HepG2 (cell line): ENCODE results near the gene LMAN1L. TPM values are rescaled to one million over a fixed set of nuclear protein-coding genes. Genes with fewer than 3 reads are reported as not detected.
A peak's percentile ranks its signal among the peaks of the same experiment; 100 is the strongest.

Experiments used
- ATAC-seq: fragments of 200-7000 bp; cut with Tn5 transposase; 3 replicates; pipeline ENCODE4 v1.9.1; 2020; ENCODE audit warnings: mild to moderate bottlenecking, moderate library complexity
- BruUV-seq: library from RNA; stranded (reverse); fragments of 400-500 nt; replicated peaks from 2 replicates; lab custom pipeline; 2021; lab: Mats Ljungman, UMichigan
- CTCF ChIA-PET: fragments of 300-600 bp; formaldehyde crosslinking; extraction: SDS; loops from one replicate; lab custom pipeline; 2021; ENCODE audit warnings: low total read pairs, inconsistent platforms, low intra/inter-chr PET ratio; lab: Yijun Ruan, JAX
- POLR2A ChIA-PET: fragments of 350-600 bp; sonication (Branson Sonifier 250); formaldehyde crosslinking; loops from one replicate; lab custom pipeline; 2020; ENCODE audit warnings: antibody characterized with exemption, inconsistent platforms; lab: Yijun Ruan, JAX
- DNase-seq: peaks from one replicate; pipeline ENCODE4 v3.0.0-alpha.2; 2015; ENCODE audit warnings: low spot score
- FAIRE-seq: peaks from 3 replicates; lab custom pipeline; 2011; peaks lifted over from hg19 to GRCh38; lab: Jason Lieb, UNC
- H2AFZ ChIP-seq: one replicate; pipeline ENCODE4 v1.6.1; 2011; ENCODE audit warnings: low read length, inconsistent platforms
- H3K27ac ChIP-seq: fragments of 300-600 bp; 3 replicates; pipeline ENCODE4 v1.8.0; 2011; ENCODE audit warnings: mixed run types, mild to moderate bottlenecking, mixed read lengths, low read length, inconsistent platforms; ENCODE audit not compliant: insufficient read depth; ENCODE audit errors: extremely low read length
- H3K27me3 ChIP-seq, 2 experiments: fragments of 200-600 bp in 1 of 2; 2 replicates in 1 of 2; 3 replicates in 1 of 2; pipeline versions ENCODE4 v1.6.0 to v1.8.0; 2011; ENCODE audit warnings: low read length in 2 of 2, mild to moderate bottlenecking in 2 of 2, moderate library complexity in 2 of 2, inconsistent platforms in 1 of 2; ENCODE audit not compliant: insufficient read depth in 2 of 2, control insufficient read depth in 1 of 2
- H3K36me3 ChIP-seq, 2 experiments: fragments of 200-600 bp in 1 of 2; replicated peaks in 1 of 2; 2 replicates in 1 of 2; 3 replicates in 1 of 2; pipeline versions ENCODE4 v1.5.1 to v1.8.0; 2011; ENCODE audit warnings: low read length in 2 of 2, inconsistent platforms in 1 of 2; ENCODE audit not compliant: insufficient read depth in 2 of 2, control insufficient read depth in 1 of 2
- H3K4me1 ChIP-seq: 2 replicates; pipeline ENCODE4 v1.5.1; 2012; ENCODE audit warnings: low read length, inconsistent platforms; ENCODE audit not compliant: insufficient read depth
- H3K4me2 ChIP-seq: 2 replicates; pipeline ENCODE4 v1.6.0; 2011; ENCODE audit warnings: low read depth, low read length, inconsistent platforms
- H3K4me3 ChIP-seq, 3 experiments: fragments of 200-600 bp in 1 of 3; sonication (generic), shearing (Covaris generic) in 1 of 3; replicated peaks in 1 of 3; 2 replicates each; pipeline ENCODE4 v1.5.1; 2011 to 2016; ENCODE audit warnings: low read length in 3 of 3, inconsistent platforms in 2 of 3, low read depth in 2 of 3, mild to moderate bottlenecking in 2 of 3, control low read depth in 1 of 3, mixed read lengths in 1 of 3; ENCODE audit not compliant: insufficient read depth in 1 of 3
- H3K79me2 ChIP-seq: one replicate; pipeline ENCODE4 v1.6.1; 2011; ENCODE audit warnings: low read length, inconsistent platforms; ENCODE audit not compliant: insufficient read depth
- H3K9ac ChIP-seq: 2 replicates; pipeline ENCODE4 v1.6.0; 2011; ENCODE audit warnings: mild to moderate bottlenecking, low read depth, low read length, inconsistent platforms; ENCODE audit not compliant: insufficient read depth
- H3K9me3 ChIP-seq: 2 replicates; pipeline ENCODE4 v1.5.1; 2012; ENCODE audit warnings: mild to moderate bottlenecking, low read length
- H4K20me1 ChIP-seq: 2 replicates; pipeline ENCODE4 v1.6.0; 2011; ENCODE audit warnings: inconsistent platforms, mild to moderate bottlenecking, low read length, moderate library complexity; ENCODE audit not compliant: insufficient read depth
- HMG20B ChIP-seq: conservative IDR thresholded peaks from 2 replicates; pipeline ENCODE4 v1.6.1; 2016; ENCODE audit warnings: missing genetic modification reagents, missing compliant biosample characterization
- KLF13 ChIP-seq: sonication (generic); formaldehyde crosslinking; IDR thresholded peaks from 2 replicates; pipeline ENCODE4 v1.4.0; 2020; ENCODE audit warnings: mild to moderate bottlenecking, missing genetic modification reagents
- MIER2 ChIP-seq: IDR thresholded peaks from 2 replicates; pipeline ENCODE4 v1.6.1; 2016; ENCODE audit warnings: missing biosample characterization, missing genetic modification reagents
- PRDM15 ChIP-seq: sonication (generic); formaldehyde crosslinking; IDR thresholded peaks from 2 replicates; pipeline ENCODE4 v1.4.0; 2020; ENCODE audit warnings: missing genetic modification reagents
- SRSF9 ChIP-seq: fragments of 200-400 bp; formaldehyde crosslinking; IDR thresholded peaks from 2 replicates; pipeline ENCODE4 v1.6.1; 2018; ENCODE audit warnings: borderline replicate concordance, mild to moderate bottlenecking, low read depth, low read length; ENCODE audit not compliant: insufficient read depth, poor library complexity, severe bottlenecking
- STAG1 ChIP-seq: sonication (generic); formaldehyde crosslinking; IDR thresholded peaks from 2 replicates; pipeline ENCODE4 v1.4.0; 2020; ENCODE audit warnings: missing genetic modification reagents
- TEAD3 ChIP-seq: optimal IDR thresholded peaks from 2 replicates; pipeline ENCODE3; 2016; ENCODE audit warnings: borderline replicate concordance
- TFAP4 ChIP-seq: sonication (generic); IDR thresholded peaks from 2 replicates; pipeline ENCODE4 v1.6.1; 2016; ENCODE audit warnings: low read depth, borderline replicate concordance
- XRCC5 ChIP-seq: fragments of 200-400 bp; formaldehyde crosslinking; optimal IDR thresholded peaks from 2 replicates; pipeline ENCODE3; 2017; ENCODE audit warnings: mild to moderate bottlenecking, low read length
- ZBTB42 ChIP-seq: sonication (generic); formaldehyde crosslinking; IDR thresholded peaks from 2 replicates; pipeline ENCODE4 v1.5.0; 2020; ENCODE audit warnings: mild to moderate bottlenecking, missing genetic modification reagents
- ZNF263 ChIP-seq: sonication (generic); formaldehyde crosslinking; IDR thresholded peaks from 2 replicates; pipeline ENCODE4 v1.4.0; 2020; ENCODE audit warnings: missing genetic modification reagents
- ZNF331 ChIP-seq: sonication (generic); formaldehyde crosslinking; IDR thresholded peaks from 2 replicates; pipeline ENCODE4 v1.4.0; 2020; ENCODE audit warnings: missing genetic modification reagents
- ZNF512B ChIP-seq: sonication (generic); formaldehyde crosslinking; IDR thresholded peaks from 2 replicates; pipeline ENCODE4 v1.5.1; 2020; ENCODE audit warnings: missing genetic modification reagents, mild to moderate bottlenecking, borderline replicate concordance
- ZNF550 ChIP-seq: sonication (generic); formaldehyde crosslinking; IDR thresholded peaks from 2 replicates; pipeline ENCODE4 v1.4.0; 2020; ENCODE audit warnings: mild to moderate bottlenecking, missing genetic modification reagents, borderline replicate concordance
- ZNF780A ChIP-seq: sonication (generic); formaldehyde crosslinking; IDR thresholded peaks from 2 replicates; pipeline ENCODE4 v1.8.0; 2022; ENCODE audit warnings: mild to moderate bottlenecking, missing genetic modification reagents, moderate library complexity
- WGBS: methylation state at CpG from one replicate; pipeline ENCODE4 v1.1.6; 2017; ENCODE audit warnings: low lambda C conversion rate; 5-methylcytosine and 5-hydroxymethylcytosine counted together
- in situ Hi-C: cut with HindIII; loops from 2 replicates; pipeline ENCODE4 v1.10.0; 2017; ENCODE audit warnings: low pct_unique_long_range_greater_than_20kb; ENCODE audit not compliant: extremely low pct_ligation_motif_present
- intact Hi-C: fragments of 100-400 bp; cut with micrococcal nuclease; formaldehyde crosslinking; loops from one replicate; pipeline ENCODE4 v1.10.0; 2022; ENCODE audit not compliant: unreplicated experiment
- polyA plus RNA-seq, 8 experiments: library from polyadenylated mRNA; depleted of rRNA in 3 of 8; stranded (reverse) in 7 of 8; unstranded in 1 of 8; fragments of >200 nt; fragmentation: Illumina TruSeq in 4 of 8; extraction: Trizol in 4 of 8; gene quantifications; 2 replicates each; pipeline versions ENCODE4 v1.2.1 to v1.2.3, GENCODE V29; 2011 to 2016; ENCODE audit warnings: low read depth in 4 of 8, missing spikeins in 1 of 8, mixed read lengths in 1 of 8; ENCODE audit not compliant: insufficient read depth in 1 of 8
- total RNA-seq, 5 experiments: library from RNA; depleted of rRNA; stranded (reverse); fragments of >200 nt; fragmentation: Illumina TruSeq; extraction: Trizol; gene quantifications; 2 replicates each; pipeline ENCODE4 v1.2.3, GENCODE V29; 2016; ENCODE audit warnings: low read depth in 1 of 5
- TF ChIP-seq, protein P1 (sequence below): IDR thresholded peaks from 2 replicates; pipeline ENCODE4 v1.6.1; 2016; ENCODE audit warnings: low read depth, borderline replicate concordance
- TF ChIP-seq, protein P2 (sequence below): sonication (generic); formaldehyde crosslinking; IDR thresholded peaks from 2 replicates; pipeline ENCODE4 v1.4.0; 2020; ENCODE audit warnings: missing genetic modification reagents

Gene LMAN1L
- total and polyA plus RNA-seq, 2 of the 13 experiments (the other 11 are each of a cell fraction or from before 2014, with no cell fraction given), result not detected

GRCh38 chr15:74835312-74835823 lies 22.7 kb downstream of the LMAN1L start:
- Histone ChIP-seq H3K9ac (no peak overlapping the region), H3K36me3 (peaks cover 0 to 3% of the 10 kb centered on the region in 2 experiments; a peak in 1 of 5 replicates), H3K27ac (no peak overlapping the region), H3K27me3 (peaks cover 0 to 11% of the 10 kb centered on the region in 2 experiments; a peak in 2 of 5 replicates), H3K4me2 (no peak overlapping the region), H3K4me3 (no peak overlapping the region), H3K4me1 (peaks cover 30% of the 10 kb centered on the region), H3K9me3 (no peaks in the 10 kb centered on the region), H3K79me2 (no peaks in the 10 kb centered on the region), H2AFZ (no peak overlapping the region), H4K20me1 (no peaks in the 10 kb centered on the region)
- in situ Hi-C loops, result no loop called here
- intact Hi-C loops, result loop anchor here (2.0 kb wide), 2 partner anchors 55 to 65 kb away; no protein-coding TSS in a partner anchor
- CTCF ChIA-PET, result interaction anchor here (1.4 kb wide), 1 partner anchor 64 kb away, joined by 4 read pairs; no protein-coding TSS in a partner anchor
- WGBS, result 50% methylated on average over 2 of the region's 5 CpGs
- no TSS peak for BruUV-seq
- peak; percentile 70 for DNase-seq
- ATAC-seq, result peak; percentile 86
- POLR2A ChIA-PET, result no interaction called here
- FAIRE-seq, result peak; percentile 88
- TF ChIP-seq ZNF512B, result no peak
- TF ChIP-seq TFAP4, result no peak
- TF ChIP-seq, protein P1, sequence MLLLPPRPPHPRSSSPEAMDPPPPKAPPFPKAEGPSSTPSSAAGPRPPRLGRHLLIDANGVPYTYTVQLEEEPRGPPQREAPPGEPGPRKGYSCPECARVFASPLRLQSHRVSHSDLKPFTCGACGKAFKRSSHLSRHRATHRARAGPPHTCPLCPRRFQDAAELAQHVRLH, result peak; percentile 27; the same call in 1 of the 2 replicates
- peak; percentile 25 for TF ChIP-seq TEAD3 (CRISPR knock-in tag)
- no peak for TF ChIP-seq ZNF780A (CRISPR knock-in tag)
- TF ChIP-seq SRSF9, result no peak
- TF ChIP-seq ZBTB42 (CRISPR knock-in tag), result no peak
- 0 out of 2 replicates have a peak, but pooled peaks have one; percentile 42 for TF ChIP-seq MIER2
- peak; percentile 90 for TF ChIP-seq XRCC5
- TF ChIP-seq PRDM15 (CRISPR knock-in tag), result no peak
- TF ChIP-seq, protein P2, sequence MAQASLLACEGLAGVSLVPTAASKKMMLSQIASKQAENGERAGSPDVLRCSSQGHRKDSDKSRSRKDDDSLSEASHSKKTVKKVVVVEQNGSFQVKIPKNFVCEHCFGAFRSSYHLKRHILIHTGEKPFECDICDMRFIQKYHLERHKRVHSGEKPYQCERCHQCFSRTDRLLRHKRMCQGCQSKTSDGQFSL (CRISPR knock-in tag), result no peak
- TF ChIP-seq ZNF550 (CRISPR knock-in tag), result no peak
- TF ChIP-seq HMG20B (CRISPR knock-in tag), result no peak
- TF ChIP-seq ZNF331 (CRISPR knock-in tag), result peak; percentile 41; the same call in 1 of the 2 replicates
- no peak for TF ChIP-seq KLF13
- TF ChIP-seq ZNF263, result peak; percentile 69
- TF ChIP-seq STAG1, result peak; percentile 65
